ENCODE results near the gene HOXA1. TPM values are rescaled to one million over a fixed set of nuclear protein-coding genes. Genes with fewer than 3 reads are reported as not detected.

Gene HOXA1
- total RNA-seq, 2 experiments from 2014 or later: 0.14 to 0.22 TPM

DNA sequence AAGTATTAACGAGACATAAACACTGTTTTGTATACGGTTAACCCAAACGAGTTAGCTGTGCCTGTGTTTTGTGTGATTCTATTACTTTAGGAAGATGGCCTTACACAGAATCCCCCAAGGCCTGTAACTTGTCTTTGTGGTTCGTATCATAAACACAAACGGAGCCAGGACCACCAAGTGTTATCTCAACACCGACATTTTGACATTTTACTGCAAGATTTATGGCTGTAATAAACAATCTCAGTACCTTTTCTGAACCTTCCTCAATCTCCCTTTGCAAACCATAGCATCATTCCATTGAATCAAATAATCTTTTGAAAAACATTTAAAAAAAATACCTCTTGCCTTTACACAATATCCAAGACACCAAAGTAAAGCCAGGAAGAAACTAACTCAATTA, 37.2 kb upstream of the HOXA1 start:
- POLR2A ChIA-PET: no interaction called here
- DNase-seq: no peak
- intact Hi-C loops (cut with DNase I, micrococcal nuclease): no loop called here

DNA sequence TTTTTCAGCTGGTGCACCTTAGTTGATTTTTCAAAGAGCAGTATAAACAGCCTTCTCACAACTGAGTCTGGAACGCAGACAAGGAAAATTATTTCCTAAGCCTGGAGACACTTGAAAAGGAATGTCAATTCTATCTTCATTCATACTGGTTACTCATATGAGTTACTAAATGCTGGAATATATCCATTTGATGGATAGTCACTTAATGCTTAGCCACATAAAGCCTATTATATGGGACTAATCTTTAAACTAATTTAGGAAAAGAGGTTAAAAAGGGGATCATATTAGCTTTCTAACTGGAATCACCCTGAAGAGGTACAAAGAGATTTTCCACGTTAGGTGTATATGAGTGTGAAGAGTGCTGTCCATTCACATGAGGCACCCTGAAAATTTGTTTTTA, 36.4 kb upstream of the HOXA1 start:
- Histone ChIP-seq H3K4me1 (ENCODE audit: insufficient read depth, low read length) (peaks cover 10% of the 10 kb centered on the region), H3K9me3 (ENCODE audit: control insufficient read depth in 1 of 2, insufficient read depth in 1 of 2, low read length in 2 of 2) (peaks cover 0 to 8% of the 10 kb centered on the region in 2 experiments), H3K27me3 (ENCODE audit: control insufficient read depth in 1 of 2, insufficient read depth in 2 of 2, low read length in 2 of 2) (peaks cover 28 to 43% of the 10 kb centered on the region in 2 experiments), H3K36me3 (ENCODE audit: insufficient read depth, low read length) (no peaks in the 10 kb centered on the region), H3K27ac (ENCODE audit: low read depth in 1 of 2, low read length in 2 of 2) (no peak overlapping the region), H3K4me3 (ENCODE audit: low read length) (no peak overlapping the region)
- DNase-seq: no peak
- Mint-ChIP-seq H3K36me3 (ENCODE audit: low read depth) (no peaks in the 10 kb centered on the region), H3K27ac (no peak overlapping the region), H3K4me3 (no peak overlapping the region), H3K9me3 (no peaks in the 10 kb centered on the region), H3K4me1 (ENCODE audit: low read depth) (no peaks in the 10 kb centered on the region), H3K27me3 (peaks cover 76% of the 10 kb centered on the region)
- CTCF ChIA-PET: no interaction called here
- ATAC-seq (ENCODE audit: poor library complexity): no peak
- TF ChIP-seq, protein P1, sequence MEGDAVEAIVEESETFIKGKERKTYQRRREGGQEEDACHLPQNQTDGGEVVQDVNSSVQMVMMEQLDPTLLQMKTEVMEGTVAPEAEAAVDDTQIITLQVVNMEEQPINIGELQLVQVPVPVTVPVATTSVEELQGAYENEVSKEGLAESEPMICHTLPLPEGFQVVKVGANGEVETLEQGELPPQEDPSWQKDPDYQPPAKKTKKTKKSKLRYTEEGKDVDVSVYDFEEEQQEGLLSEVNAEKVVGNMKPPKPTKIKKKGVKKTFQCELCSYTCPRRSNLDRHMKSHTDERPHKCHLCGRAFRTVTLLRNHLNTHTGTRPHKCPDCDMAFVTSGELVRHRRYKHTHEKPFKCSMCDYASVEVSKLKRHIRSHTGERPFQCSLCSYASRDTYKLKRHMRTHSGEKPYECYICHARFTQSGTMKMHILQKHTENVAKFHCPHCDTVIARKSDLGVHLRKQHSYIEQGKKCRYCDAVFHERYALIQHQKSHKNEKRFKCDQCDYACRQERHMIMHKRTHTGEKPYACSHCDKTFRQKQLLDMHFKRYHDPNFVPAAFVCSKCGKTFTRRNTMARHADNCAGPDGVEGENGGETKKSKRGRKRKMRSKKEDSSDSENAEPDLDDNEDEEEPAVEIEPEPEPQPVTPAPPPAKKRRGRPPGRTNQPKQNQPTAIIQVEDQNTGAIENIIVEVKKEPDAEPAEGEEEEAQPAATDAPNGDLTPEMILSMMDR (IDR thresholded peaks at IDR 0.05): no peak
- POLR2A ChIA-PET: interaction anchor here (0.6 kb wide), 1 partner anchor 62 kb away, joined by 3 read pairs; no protein-coding TSS in a partner anchor
- intact Hi-C loops (cut with DNase I, micrococcal nuclease): no loop called here

More for the DNA sequence above, 37.2 kb upstream of the HOXA1 start:
- CTCF ChIA-PET: no interaction called here
- peaks cover 10% of the 10 kb centered on the region for H3K4me1 ChIP-seq (ENCODE audit: insufficient read depth, low read length)
- Mint-ChIP-seq H3K27me3 (peaks cover 76% of the 10 kb centered on the region), H3K27ac (no peak overlapping the region), H3K9me3 (no peaks in the 10 kb centered on the region), H3K4me3 (no peak overlapping the region), H3K36me3 (ENCODE audit: low read depth) (no peaks in the 10 kb centered on the region), H3K4me1 (ENCODE audit: low read depth) (no peaks in the 10 kb centered on the region)
- H3K36me3 ChIP-seq (ENCODE audit: insufficient read depth, low read length): no peaks in the 10 kb centered on the region
- H3K27ac ChIP-seq (ENCODE audit: low read depth in 1 of 2, low read length in 2 of 2): no peak overlapping the region
- no peak for ATAC-seq (ENCODE audit: poor library complexity)
- H3K4me3 ChIP-seq (ENCODE audit: low read length): no peak overlapping the region
- H3K9me3 ChIP-seq (ENCODE audit: control insufficient read depth in 1 of 2, insufficient read depth in 1 of 2, low read length in 2 of 2): peaks cover 0 to 8% of the 10 kb centered on the region in 2 experiments
- peaks cover 31 to 48% of the 10 kb centered on the region in 2 experiments for H3K27me3 ChIP-seq (ENCODE audit: control insufficient read depth in 1 of 2, insufficient read depth in 2 of 2, low read length in 2 of 2)
- TF ChIP-seq, protein P1 (IDR thresholded peaks at IDR 0.05): no peak

DNA sequence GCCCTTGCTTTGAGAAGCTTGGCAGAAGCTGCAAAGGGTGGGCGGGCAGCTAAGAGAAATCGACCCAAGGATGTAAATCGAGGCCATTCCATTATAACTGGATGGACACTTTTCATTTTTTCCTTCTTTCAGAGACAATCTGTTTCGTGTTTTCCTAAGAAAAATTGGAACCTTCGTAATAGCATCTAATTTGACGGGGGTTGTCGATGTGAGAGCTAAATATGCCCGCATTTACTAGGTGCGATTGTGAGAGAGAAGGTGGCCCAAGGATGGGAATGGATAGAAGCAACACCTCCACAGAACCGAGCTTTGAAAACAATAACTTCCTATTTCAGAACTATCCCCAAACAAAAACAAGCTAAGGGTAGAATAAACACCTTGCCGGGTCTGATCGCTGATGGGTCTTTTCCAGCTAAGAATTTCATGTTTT, 35.6 kb upstream of the HOXA1 start:
- ATAC-seq (ENCODE audit: poor library complexity) (no peak), DNase-seq (no peak)
- Mint-ChIP-seq H3K9me3 (no peaks in the 10 kb centered on the region), H3K27me3 (peaks cover 74% of the 10 kb centered on the region), H3K27ac (no peak overlapping the region), H3K4me1 (ENCODE audit: low read depth) (no peaks in the 10 kb centered on the region), H3K4me3 (peak overlapping the region; percentile 65), H3K36me3 (ENCODE audit: low read depth) (no peaks in the 10 kb centered on the region)
- Histone ChIP-seq H3K27me3 (ENCODE audit: control insufficient read depth in 1 of 2, insufficient read depth in 2 of 2, low read length in 2 of 2) (peaks cover 20 to 35% of the 10 kb centered on the region in 2 experiments), H3K9me3 (ENCODE audit: control insufficient read depth in 1 of 2, insufficient read depth in 1 of 2, low read length in 2 of 2) (peaks cover 0 to 8% of the 10 kb centered on the region in 2 experiments), H3K4me3 (ENCODE audit: low read length) (peak overlapping the region; percentile 62), H3K36me3 (ENCODE audit: insufficient read depth, low read length) (no peaks in the 10 kb centered on the region), H3K27ac (ENCODE audit: low read depth in 1 of 2, low read length in 2 of 2) (no peak overlapping the region), H3K4me1 (ENCODE audit: insufficient read depth, low read length) (peaks cover 10% of the 10 kb centered on the region)
- TF ChIP-seq, protein P1 (IDR thresholded peaks at IDR 0.05): no peak
- intact Hi-C loops (cut with DNase I, micrococcal nuclease): no loop called here
- ChIA-PET POLR2A (no interaction called here), CTCF (no interaction called here)
